HCT116 (cell line): Measurements from ENCODE around the gene CALU. TPM values are rescaled to one million over a fixed set of nuclear protein-coding genes. Genes with fewer than 3 reads are reported as not detected.

Source experiments
- ATAC-seq: fragments of 200-7000 bp; cut with Tn5 transposase; 2 replicates; pipeline ENCODE4 v1.9.1; 2020; ENCODE audit warnings: mild to moderate bottlenecking, moderate library complexity
- BruUV-seq: library from RNA; stranded (reverse); fragments of 400-500 nt; replicated peaks from 2 replicates; lab custom pipeline; 2021; lab: Mats Ljungman, UMichigan
- CTCF ChIA-PET: fragments of 300-600 bp; sonication (Branson Sonifier 250); formaldehyde crosslinking; loops from one replicate; lab custom pipeline; 2021; ENCODE audit warnings: antibody characterized with exemption; lab: Charles Lee
- POLR2A ChIA-PET: fragments of 300-600, 350-600 bp; sonication (Branson Sonifier 250); formaldehyde crosslinking; loops from one replicate; lab custom pipeline; 2021; ENCODE audit warnings: antibody characterized with exemption; lab: Charles Lee
- RAD21 ChIA-PET, 2 experiments: fragments of 300-600 bp; sonication (Branson Sonifier 250); formaldehyde crosslinking; loops; one replicate each; lab custom pipeline; 2023; ENCODE audit warnings: low total read pairs in 2 of 2; ENCODE audit not compliant: uncharacterized antibody in 2 of 2, unreplicated experiment in 2 of 2, low non-redundant PET in 1 of 2; lab: Charles Lee
- DNase-seq: peaks from one replicate; pipeline ENCODE4 v3.0.0-alpha.2; 2010; ENCODE audit warnings: low read depth, low spot score
- H2AFZ ChIP-seq: fragments of 200-600 bp; shearing (Covaris generic), sonication (generic); 2 replicates; pipeline ENCODE4 v1.6.1; 2017; ENCODE audit warnings: low read depth, mixed run types, mixed read lengths, antibody characterized with exemption, low read length; ENCODE audit not compliant: poor library complexity, severe bottlenecking
- H3K27ac ChIP-seq: 2 replicates; pipeline ENCODE4 v1.5.1; 2012; ENCODE audit warnings: low read depth, low read length
- H3K27me3 ChIP-seq: fragments of 200-600 bp; sonication (generic); 2 replicates; pipeline ENCODE4 v1.6.1; 2016; ENCODE audit warnings: mixed run types, low read length, mixed read lengths; ENCODE audit not compliant: insufficient read depth
- H3K36me3 ChIP-seq, 2 experiments: fragments of 200-500 bp in 1 of 2; fragments of 200-600 bp in 1 of 2; sonication (Bioruptor generic) in 1 of 2; sonication (generic) in 1 of 2; 2 replicates each; pipeline versions ENCODE4 v1.5.1 to v1.6.1; 2014 to 2016; ENCODE audit warnings: low read length in 2 of 2, inconsistent platforms in 1 of 2, mixed read lengths in 1 of 2, mixed run types in 1 of 2; ENCODE audit not compliant: insufficient read depth in 2 of 2, control insufficient read depth in 1 of 2
- H3K4me1 ChIP-seq, 2 experiments: fragments of 200-600 bp in 1 of 2; sonication (generic) in 1 of 2; 2 replicates each; pipeline versions ENCODE4 v1.5.1 to v1.6.1; 2012 to 2017; ENCODE audit warnings: low read length in 2 of 2, inconsistent platforms in 1 of 2, mild to moderate bottlenecking in 1 of 2, mixed read lengths in 1 of 2, mixed run types in 1 of 2, moderate library complexity in 1 of 2; ENCODE audit not compliant: insufficient read depth in 2 of 2, control insufficient read depth in 1 of 2
- H3K4me2 ChIP-seq: fragments of 200-600 bp; sonication (generic); 2 replicates; pipeline ENCODE4 v1.6.1; 2017; ENCODE audit warnings: mixed run types, low read length, mixed read lengths
- H3K4me3 ChIP-seq, 2 experiments: fragments of 200-600 bp in 1 of 2; sonication (generic) in 1 of 2; replicated peaks in 1 of 2; 2 replicates each; pipeline ENCODE4 v1.5.1; 2011 to 2016; ENCODE audit warnings: low read length in 2 of 2, control low read depth in 1 of 2, low read depth in 1 of 2, mild to moderate bottlenecking in 1 of 2, mixed read lengths in 1 of 2, mixed run types in 1 of 2
- H3K79me2 ChIP-seq: fragments of 200-600 bp; sonication (generic); 2 replicates; pipeline ENCODE4 v1.6.1; 2017; ENCODE audit warnings: mild to moderate bottlenecking, mixed run types, low read length, moderate library complexity, mixed read lengths; ENCODE audit not compliant: insufficient read depth
- H3K9ac ChIP-seq: fragments of 200-600 bp; sonication (generic); 2 replicates; pipeline ENCODE4 v1.6.1; 2016; ENCODE audit warnings: low read length, mixed read lengths
- H3K9me2 ChIP-seq: fragments of 200-600 bp; sonication (generic), shearing (Covaris generic); 2 replicates; pipeline ENCODE4 v1.6.1; 2017; ENCODE audit warnings: mixed run types, mild to moderate bottlenecking, moderate library complexity; ENCODE audit not compliant: insufficient read depth
- H3K9me3 ChIP-seq, 2 experiments: fragments of 200-500 bp in 1 of 2; fragments of 200-600 bp in 1 of 2; sonication (Bioruptor generic) in 1 of 2; sonication (generic) in 1 of 2; 2 replicates each; pipeline ENCODE4 v1.6.1; 2014 to 2017; ENCODE audit warnings: low read length in 2 of 2, mixed read lengths in 2 of 2, inconsistent platforms in 1 of 2, low read depth in 1 of 2, mild to moderate bottlenecking in 1 of 2, mixed run types in 1 of 2, moderate library complexity in 1 of 2; ENCODE audit not compliant: control insufficient read depth in 1 of 2, insufficient read depth in 1 of 2
- H4K20me1 ChIP-seq: fragments of 200-600 bp; sonication (generic), shearing (Covaris generic); 2 replicates; pipeline ENCODE4 v1.6.1; 2017; ENCODE audit warnings: mixed run types, mild to moderate bottlenecking, moderate library complexity; ENCODE audit not compliant: insufficient read depth
- ATF3 ChIP-seq: IDR thresholded peaks from 2 replicates; pipeline ENCODE4 v1.6.1; 2012
- CEBPB ChIP-seq: IDR thresholded peaks from 2 replicates; pipeline ENCODE4 v1.6.1; 2012; ENCODE audit warnings: low read depth
- FOSL1 ChIP-seq: IDR thresholded peaks from 2 replicates; pipeline ENCODE4 v1.6.1; 2012; ENCODE audit warnings: low read depth
- SP1 ChIP-seq: IDR thresholded peaks from 2 replicates; pipeline ENCODE4 v1.6.1; 2012; ENCODE audit warnings: low read depth
- SRF ChIP-seq: IDR thresholded peaks from 2 replicates; pipeline ENCODE4 v1.6.1; 2012; ENCODE audit warnings: low read depth
- intact Hi-C: fragments of 100-400 bp; cut with micrococcal nuclease; formaldehyde crosslinking; loops from 2 replicates; pipeline ENCODE4 v1.10.0; 2022
- total RNA-seq: library from RNA; stranded (reverse); gene quantifications from one replicate; pipeline ENCODE4 v1.2.1, GENCODE V29; 2021; ENCODE audit not compliant: unreplicated experiment
- TF ChIP-seq, protein P1 (sequence below): IDR thresholded peaks from 2 replicates; pipeline ENCODE4 v1.6.1; 2012; ENCODE audit warnings: low read depth

Gene CALU
- total RNA-seq, 1 experiment from 2014 or later, result 106 TPM

GRCh38 chr7:128733278-128733645, 5.9 kb upstream of the CALU start (continued):
- TF ChIP-seq FOSL1 (no peak), SP1 (no peak), ATF3 (no peak)
- TF ChIP-seq, all 23 proteins: peak for 0

GRCh38 chr7:128734890-128735289, 4.3 kb upstream of the CALU start:
- DNase-seq, result no peak
- ChIA-PET CTCF (no interaction called here), POLR2A (no interaction called here), RAD21 (no interaction called here)
- no TSS peak for BruUV-seq
- Histone ChIP-seq H3K79me2 (peaks cover 8% of the 10 kb centered on the region), H3K4me3 (no peak overlapping the region), H4K20me1 (peaks cover 1% of the 10 kb centered on the region; the same call in 1 of the 2 replicates), H3K9ac (no peak overlapping the region), H3K9me3 (no peaks in the 10 kb centered on the region), H2AFZ (no peak overlapping the region), H3K27me3 (no peaks in the 10 kb centered on the region), H3K36me3 (no peaks in the 10 kb centered on the region), H3K4me1 (peaks cover 6 to 26% of the 10 kb centered on the region in 2 experiments), H3K9me2 (no peaks in the 10 kb centered on the region), H3K27ac (no peak overlapping the region), H3K4me2 (no peak overlapping the region)
- intact Hi-C loops, result no loop called here
- TF ChIP-seq, protein P1, sequence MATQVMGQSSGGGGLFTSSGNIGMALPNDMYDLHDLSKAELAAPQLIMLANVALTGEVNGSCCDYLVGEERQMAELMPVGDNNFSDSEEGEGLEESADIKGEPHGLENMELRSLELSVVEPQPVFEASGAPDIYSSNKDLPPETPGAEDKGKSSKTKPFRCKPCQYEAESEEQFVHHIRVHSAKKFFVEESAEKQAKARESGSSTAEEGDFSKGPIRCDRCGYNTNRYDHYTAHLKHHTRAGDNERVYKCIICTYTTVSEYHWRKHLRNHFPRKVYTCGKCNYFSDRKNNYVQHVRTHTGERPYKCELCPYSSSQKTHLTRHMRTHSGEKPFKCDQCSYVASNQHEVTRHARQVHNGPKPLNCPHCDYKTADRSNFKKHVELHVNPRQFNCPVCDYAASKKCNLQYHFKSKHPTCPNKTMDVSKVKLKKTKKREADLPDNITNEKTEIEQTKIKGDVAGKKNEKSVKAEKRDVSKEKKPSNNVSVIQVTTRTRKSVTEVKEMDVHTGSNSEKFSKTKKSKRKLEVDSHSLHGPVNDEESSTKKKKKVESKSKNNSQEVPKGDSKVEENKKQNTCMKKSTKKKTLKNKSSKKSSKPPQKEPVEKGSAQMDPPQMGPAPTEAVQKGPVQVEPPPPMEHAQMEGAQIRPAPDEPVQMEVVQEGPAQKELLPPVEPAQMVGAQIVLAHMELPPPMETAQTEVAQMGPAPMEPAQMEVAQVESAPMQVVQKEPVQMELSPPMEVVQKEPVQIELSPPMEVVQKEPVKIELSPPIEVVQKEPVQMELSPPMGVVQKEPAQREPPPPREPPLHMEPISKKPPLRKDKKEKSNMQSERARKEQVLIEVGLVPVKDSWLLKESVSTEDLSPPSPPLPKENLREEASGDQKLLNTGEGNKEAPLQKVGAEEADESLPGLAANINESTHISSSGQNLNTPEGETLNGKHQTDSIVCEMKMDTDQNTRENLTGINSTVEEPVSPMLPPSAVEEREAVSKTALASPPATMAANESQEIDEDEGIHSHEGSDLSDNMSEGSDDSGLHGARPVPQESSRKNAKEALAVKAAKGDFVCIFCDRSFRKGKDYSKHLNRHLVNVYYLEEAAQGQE, result no peak
- TF ChIP-seq CEBPB (no peak), SRF (no peak), ATF3 (no peak)
- no peak for ATAC-seq
